HepG2 (cell line): ENCODE results near the gene ATP6V1G3. TPM values are rescaled to one million over a fixed set of nuclear protein-coding genes. Genes with fewer than 3 reads are reported as not detected.
A peak's percentile ranks its signal among the peaks of the same experiment; 100 is the strongest.

Experiments used
- GABPA ChIP-seq, 2 experiments: IDR thresholded peaks; 2 replicates each; pipeline ENCODE4 v1.6.1; 2011 to 2016; ENCODE audit warnings: low read depth in 2 of 2, low read length in 1 of 2, missing biosample characterization in 1 of 2, missing genetic modification characterization in 1 of 2
- GFI1 ChIP-seq: sonication (generic); formaldehyde crosslinking; IDR thresholded peaks from 2 replicates; pipeline ENCODE4 v1.5.0; 2020; ENCODE audit warnings: missing genetic modification reagents, mild to moderate bottlenecking, borderline replicate concordance
- HMG20B ChIP-seq: conservative IDR thresholded peaks from 2 replicates; pipeline ENCODE4 v1.6.1; 2016; ENCODE audit warnings: missing genetic modification reagents, missing compliant biosample characterization
- MIXL1 ChIP-seq: IDR thresholded peaks from 2 replicates; pipeline ENCODE4 v1.6.1; 2016
- MZF1 ChIP-seq: sonication (generic); formaldehyde crosslinking; IDR thresholded peaks from 2 replicates; pipeline ENCODE4 v1.8.1; 2023; ENCODE audit warnings: mild to moderate bottlenecking, missing genetic modification reagents, borderline replicate concordance
- NCOR1 ChIP-seq: fragments of 200-600 bp; sonication (generic); IDR thresholded peaks from 2 replicates; pipeline ENCODE4 v1.7.0; 2017; ENCODE audit warnings: antibody characterized with exemption, low read length, borderline replicate concordance
- NR2F2 ChIP-seq: IDR thresholded peaks from 2 replicates; pipeline ENCODE4 v1.6.1; 2012; ENCODE audit warnings: low read depth, inconsistent platforms, borderline replicate concordance
- SAP130 ChIP-seq: IDR thresholded peaks from 2 replicates; pipeline ENCODE4 v1.6.1; 2016; ENCODE audit warnings: low read depth
- SOX5 ChIP-seq: IDR thresholded peaks from 2 replicates; pipeline ENCODE4 v1.6.1; 2016; ENCODE audit warnings: borderline replicate concordance
- TCF7L2 ChIP-seq: IDR thresholded peaks from 2 replicates; pipeline ENCODE4 v1.6.1; 2011; ENCODE audit warnings: mild to moderate bottlenecking, low read depth, low read length, moderate library complexity
- YEATS2 ChIP-seq: sonication (generic); formaldehyde crosslinking; IDR thresholded peaks from 2 replicates; pipeline ENCODE4 v1.4.0; 2020; ENCODE audit warnings: missing genetic modification reagents, borderline replicate concordance
- ZBTB1 ChIP-seq: sonication (generic); formaldehyde crosslinking; IDR thresholded peaks from 2 replicates; pipeline ENCODE4 v1.4.0; 2020; ENCODE audit warnings: missing genetic modification reagents, borderline replicate concordance
- ZKSCAN5 ChIP-seq: sonication (generic); formaldehyde crosslinking; IDR thresholded peaks from 2 replicates; pipeline ENCODE4 v1.5.1; 2020; ENCODE audit warnings: mild to moderate bottlenecking, missing genetic modification reagents
- ZNF549 ChIP-seq: sonication (generic); formaldehyde crosslinking; IDR thresholded peaks from 2 replicates; pipeline ENCODE4 v1.5.0; 2020; ENCODE audit warnings: missing genetic modification reagents
- ZNF737 ChIP-seq: sonication (generic); formaldehyde crosslinking; IDR thresholded peaks from 2 replicates; pipeline ENCODE4 v1.5.0; 2020; ENCODE audit warnings: missing genetic modification reagents, mild to moderate bottlenecking, borderline replicate concordance
- polyA plus RNA-seq, 8 experiments: library from polyadenylated mRNA; depleted of rRNA in 3 of 8; stranded (reverse) in 7 of 8; unstranded in 1 of 8; fragments of >200 nt; fragmentation: Illumina TruSeq in 4 of 8; extraction: Trizol in 4 of 8; gene quantifications; 2 replicates each; pipeline versions ENCODE4 v1.2.1 to v1.2.3, GENCODE V29; 2011 to 2016; ENCODE audit warnings: low read depth in 4 of 8, missing spikeins in 1 of 8, mixed read lengths in 1 of 8; ENCODE audit not compliant: insufficient read depth in 1 of 8
- total RNA-seq, 5 experiments: library from RNA; depleted of rRNA; stranded (reverse); fragments of >200 nt; fragmentation: Illumina TruSeq; extraction: Trizol; gene quantifications; 2 replicates each; pipeline ENCODE4 v1.2.3, GENCODE V29; 2016; ENCODE audit warnings: low read depth in 1 of 5
- TF ChIP-seq, protein P1 (sequence below): sonication (generic); formaldehyde crosslinking; IDR thresholded peaks from 2 replicates; pipeline ENCODE4 v1.4.0; 2020; ENCODE audit warnings: missing genetic modification reagents
- TF ChIP-seq, protein P2 (sequence below): sonication (generic); formaldehyde crosslinking; IDR thresholded peaks from 2 replicates; pipeline ENCODE4 v1.5.1; 2020; ENCODE audit warnings: mild to moderate bottlenecking, missing genetic modification reagents, borderline replicate concordance

The ATP6V1G3 gene
- total and polyA plus RNA-seq, 2 of the 13 experiments (the other 11 are each of a cell fraction or from before 2014, with no cell fraction given): not detected

DNA sequence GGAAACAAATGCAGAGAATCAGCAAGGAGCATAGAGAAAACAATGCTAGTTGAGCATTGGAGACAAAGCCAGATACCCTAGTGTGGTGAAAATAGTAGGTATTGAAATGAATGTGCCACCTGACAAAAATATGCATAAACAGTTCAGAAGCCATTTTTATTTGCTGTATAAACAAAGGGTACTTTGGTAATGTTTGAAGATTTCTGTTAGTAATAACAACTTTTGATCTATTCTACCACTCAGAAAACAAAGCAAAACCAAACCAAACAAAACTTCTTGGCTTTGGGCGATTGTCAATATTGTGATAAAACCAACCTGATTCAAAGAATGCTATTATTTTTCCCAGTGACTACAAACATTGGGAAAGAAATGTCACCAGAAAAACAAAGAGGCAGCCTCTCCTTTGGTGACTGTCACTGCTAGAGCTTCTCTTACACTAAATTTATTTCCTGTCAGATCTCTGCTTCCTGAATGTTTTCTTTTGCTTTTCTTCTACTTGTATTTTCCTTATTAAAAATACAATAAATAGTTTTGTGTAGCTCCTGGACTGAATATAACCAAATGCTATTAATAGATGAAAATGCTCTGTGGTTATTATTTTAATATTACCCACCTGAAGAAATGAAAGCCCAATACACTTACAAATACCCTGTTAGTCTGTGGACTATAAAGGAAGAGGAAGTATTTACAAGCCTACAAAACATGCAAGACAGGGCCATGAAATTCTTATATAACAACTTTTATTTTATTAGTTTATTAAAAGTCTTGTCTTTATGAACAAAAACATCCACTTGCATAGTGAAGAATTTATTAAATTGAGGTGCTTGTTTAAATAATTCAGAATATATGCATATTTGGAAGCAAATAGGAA is 5.7 kb downstream of the ATP6V1G3 start (continued):
- TF ChIP-seq, protein P1, sequence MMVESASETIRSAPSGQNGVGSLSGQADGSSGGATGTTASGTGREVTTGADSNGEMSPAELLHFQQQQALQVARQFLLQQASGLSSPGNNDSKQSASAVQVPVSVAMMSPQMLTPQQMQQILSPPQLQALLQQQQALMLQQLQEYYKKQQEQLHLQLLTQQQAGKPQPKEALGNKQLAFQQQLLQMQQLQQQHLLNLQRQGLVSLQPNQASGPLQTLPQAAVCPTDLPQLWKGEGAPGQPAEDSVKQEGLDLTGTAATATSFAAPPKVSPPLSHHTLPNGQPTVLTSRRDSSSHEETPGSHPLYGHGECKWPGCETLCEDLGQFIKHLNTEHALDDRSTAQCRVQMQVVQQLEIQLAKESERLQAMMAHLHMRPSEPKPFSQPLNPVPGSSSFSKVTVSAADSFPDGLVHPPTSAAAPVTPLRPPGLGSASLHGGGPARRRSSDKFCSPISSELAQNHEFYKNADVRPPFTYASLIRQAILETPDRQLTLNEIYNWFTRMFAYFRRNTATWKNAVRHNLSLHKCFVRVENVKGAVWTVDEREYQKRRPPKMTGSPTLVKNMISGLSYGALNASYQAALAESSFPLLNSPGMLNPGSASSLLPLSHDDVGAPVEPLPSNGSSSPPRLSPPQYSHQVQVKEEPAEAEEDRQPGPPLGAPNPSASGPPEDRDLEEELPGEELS: peak; percentile 54
- TF ChIP-seq YEATS2 (CRISPR knock-in tag): no peak
- peak; percentile 23; the same call in 1 of the 2 replicates for TF ChIP-seq GFI1 (CRISPR knock-in tag)
- no peak for TF ChIP-seq HMG20B (CRISPR knock-in tag)
- peak; percentile 94 for TF ChIP-seq SOX5
- TF ChIP-seq, protein P2, sequence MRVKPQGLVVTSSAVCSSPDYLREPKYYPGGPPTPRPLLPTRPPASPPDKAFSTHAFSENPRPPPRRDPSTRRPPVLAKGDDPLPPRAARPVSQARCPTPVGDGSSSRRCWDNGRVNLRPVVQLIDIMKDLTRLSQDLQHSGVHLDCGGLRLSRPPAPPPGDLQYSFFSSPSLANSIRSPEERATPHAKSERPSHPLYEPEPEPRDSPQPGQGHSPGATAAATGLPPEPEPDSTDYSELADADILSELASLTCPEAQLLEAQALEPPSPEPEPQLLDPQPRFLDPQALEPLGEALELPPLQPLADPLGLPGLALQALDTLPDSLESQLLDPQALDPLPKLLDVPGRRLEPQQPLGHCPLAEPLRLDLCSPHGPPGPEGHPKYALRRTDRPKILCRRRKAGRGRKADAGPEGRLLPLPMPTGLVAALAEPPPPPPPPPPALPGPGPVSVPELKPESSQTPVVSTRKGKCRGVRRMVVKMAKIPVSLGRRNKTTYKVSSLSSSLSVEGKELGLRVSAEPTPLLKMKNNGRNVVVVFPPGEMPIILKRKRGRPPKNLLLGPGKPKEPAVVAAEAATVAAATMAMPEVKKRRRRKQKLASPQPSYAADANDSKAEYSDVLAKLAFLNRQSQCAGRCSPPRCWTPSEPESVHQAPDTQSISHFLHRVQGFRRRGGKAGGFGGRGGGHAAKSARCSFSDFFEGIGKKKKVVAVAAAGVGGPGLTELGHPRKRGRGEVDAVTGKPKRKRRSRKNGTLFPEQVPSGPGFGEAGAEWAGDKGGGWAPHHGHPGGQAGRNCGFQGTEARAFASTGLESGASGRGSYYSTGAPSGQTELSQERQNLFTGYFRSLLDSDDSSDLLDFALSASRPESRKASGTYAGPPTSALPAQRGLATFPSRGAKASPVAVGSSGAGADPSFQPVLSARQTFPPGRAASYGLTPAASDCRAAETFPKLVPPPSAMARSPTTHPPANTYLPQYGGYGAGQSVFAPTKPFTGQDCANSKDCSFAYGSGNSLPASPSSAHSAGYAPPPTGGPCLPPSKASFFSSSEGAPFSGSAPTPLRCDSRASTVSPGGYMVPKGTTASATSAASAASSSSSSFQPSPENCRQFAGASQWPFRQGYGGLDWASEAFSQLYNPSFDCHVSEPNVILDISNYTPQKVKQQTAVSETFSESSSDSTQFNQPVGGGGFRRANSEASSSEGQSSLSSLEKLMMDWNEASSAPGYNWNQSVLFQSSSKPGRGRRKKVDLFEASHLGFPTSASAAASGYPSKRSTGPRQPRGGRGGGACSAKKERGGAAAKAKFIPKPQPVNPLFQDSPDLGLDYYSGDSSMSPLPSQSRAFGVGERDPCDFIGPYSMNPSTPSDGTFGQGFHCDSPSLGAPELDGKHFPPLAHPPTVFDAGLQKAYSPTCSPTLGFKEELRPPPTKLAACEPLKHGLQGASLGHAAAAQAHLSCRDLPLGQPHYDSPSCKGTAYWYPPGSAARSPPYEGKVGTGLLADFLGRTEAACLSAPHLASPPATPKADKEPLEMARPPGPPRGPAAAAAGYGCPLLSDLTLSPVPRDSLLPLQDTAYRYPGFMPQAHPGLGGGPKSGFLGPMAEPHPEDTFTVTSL (CRISPR knock-in tag): peak; percentile 52; the same call in 1 of the 2 replicates
- no peak for TF ChIP-seq NCOR1
- no peak for TF ChIP-seq ZNF737 (CRISPR knock-in tag)
- no peak for TF ChIP-seq ZBTB1 (CRISPR knock-in tag)
- TF ChIP-seq ZNF549 (CRISPR knock-in tag): no peak
- TF ChIP-seq GABPA (IDR thresholded peaks at IDR 0.05; ENCODE audit: low read depth, low read length): no peak
- 0 out of 2 replicates have a peak, but pooled peaks have one; percentile 10 for TF ChIP-seq GABPA (CRISPR knock-in tag; IDR thresholded peaks at IDR 0.05; ENCODE audit: low read depth)
- 0 out of 2 replicates have a peak, but pooled peaks have one; percentile 16 for TF ChIP-seq MIXL1 (CRISPR knock-in tag)
- TF ChIP-seq NR2F2: 0 out of 2 replicates have a peak, but pooled peaks have one; percentile 26
- TF ChIP-seq TCF7L2: peak; percentile 42; the same call in 1 of the 2 replicates
- no peak for TF ChIP-seq MZF1 (CRISPR knock-in tag)
- TF ChIP-seq SAP130 (CRISPR knock-in tag): peak; percentile 32; the same call in 1 of the 2 replicates
- no peak for TF ChIP-seq ZKSCAN5 (CRISPR knock-in tag)
